Rectal smooth muscle tissue (tissue), 1 donor: ENCODE results near the gene CCDC201.

Experiments
- H3K27ac ChIP-seq: one replicate; pipeline ENCODE4 v1.7.0; 2013; ENCODE audit warnings: low read depth, low read length, inconsistent platforms
- H3K27me3 ChIP-seq: one replicate; pipeline ENCODE4 v1.7.0; 2013; ENCODE audit warnings: low read length; ENCODE audit not compliant: control insufficient read depth, insufficient read depth
- H3K36me3 ChIP-seq: one replicate; pipeline ENCODE4 v1.7.0; 2013; ENCODE audit warnings: low read length; ENCODE audit not compliant: control insufficient read depth, insufficient read depth
- H3K4me1 ChIP-seq: one replicate; pipeline ENCODE4 v1.7.0; 2013; ENCODE audit warnings: low read length; ENCODE audit not compliant: control insufficient read depth, insufficient read depth
- H3K4me3 ChIP-seq: one replicate; pipeline ENCODE4 v1.7.0; 2013; ENCODE audit warnings: low read length
- H3K9ac ChIP-seq: one replicate; pipeline ENCODE4 v1.7.0; 2013; ENCODE audit warnings: low read length

CCDC201 gene

DNA sequence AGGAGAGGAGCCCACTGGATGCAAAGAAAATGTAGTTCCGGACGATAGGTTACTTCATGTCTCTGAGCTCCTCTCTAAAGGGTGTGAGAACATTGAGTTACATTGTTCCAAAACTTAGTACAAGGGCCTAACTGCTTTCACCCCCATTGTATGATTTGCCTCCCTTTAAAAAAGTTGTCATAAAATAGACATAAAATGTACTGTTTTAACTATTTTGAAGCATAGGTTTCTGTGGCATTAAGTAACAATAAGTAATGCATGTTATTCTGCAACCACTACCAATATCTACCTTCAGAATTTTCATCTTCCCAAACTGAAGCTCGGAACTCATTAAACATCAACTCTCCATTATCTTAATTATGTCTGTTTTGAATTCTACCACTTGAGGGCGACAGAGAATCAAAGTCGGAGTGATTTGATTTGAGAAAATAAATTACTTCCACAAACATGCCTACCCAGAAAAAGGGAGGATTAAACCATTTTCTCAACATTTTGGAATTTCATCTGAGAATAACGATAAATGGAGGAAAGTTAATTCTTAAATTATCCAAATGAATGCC lies 18.1 kb upstream of the CCDC201 start:
- Histone ChIP-seq H3K9ac (no peak overlapping the region), H3K27me3 (peaks cover 12% of the 10 kb centered on the region), H3K4me1 (no peaks in the 10 kb centered on the region), H3K4me3 (no peak overlapping the region), H3K36me3 (no peaks in the 10 kb centered on the region), H3K27ac (no peak overlapping the region)

DNA sequence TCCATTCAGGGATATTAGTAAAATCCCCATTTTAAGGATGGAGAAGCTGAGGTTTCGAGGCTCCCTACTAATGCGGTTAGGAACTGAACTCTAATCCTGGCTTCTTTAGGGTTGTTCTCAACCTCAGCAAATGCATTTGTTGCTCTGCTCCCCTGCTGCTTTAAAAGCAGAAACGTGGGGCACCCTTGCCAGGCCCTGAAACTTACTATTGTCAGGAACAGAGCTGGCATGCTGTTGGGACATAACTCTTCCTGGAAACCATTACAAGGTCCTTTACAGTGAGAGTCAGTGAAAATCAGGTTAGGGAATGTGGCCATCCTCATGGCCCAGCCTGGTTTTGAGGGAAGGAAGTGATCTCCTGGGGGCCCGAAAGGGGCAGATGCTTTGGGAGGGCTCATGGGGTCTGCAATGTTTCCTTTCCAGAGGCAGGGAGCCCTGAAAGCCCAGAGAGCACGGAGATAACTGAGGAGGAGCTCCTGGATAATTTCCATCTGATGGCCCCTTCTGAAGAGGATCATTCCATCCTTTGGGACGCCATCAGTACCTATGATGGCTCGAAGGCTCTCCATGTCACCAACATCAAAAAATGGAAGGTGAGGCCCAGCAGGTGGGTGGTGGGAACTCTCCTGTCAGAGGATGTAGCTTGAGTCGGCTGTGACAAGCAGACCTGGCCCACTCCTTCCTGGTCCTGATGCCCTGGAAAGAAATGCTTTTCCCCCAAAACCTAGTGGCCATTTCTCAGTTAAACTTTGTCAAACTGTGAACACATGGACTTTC lies 17.4 kb upstream of the CCDC201 start:
- no peaks in the 10 kb centered on the region for H3K36me3 ChIP-seq
- no peak overlapping the region for H3K4me3 ChIP-seq
- H3K4me1 ChIP-seq = no peaks in the 10 kb centered on the region
- H3K27me3 ChIP-seq = peaks cover 12% of the 10 kb centered on the region
- no peak overlapping the region for H3K27ac ChIP-seq
- no peak overlapping the region for H3K9ac ChIP-seq

DNA sequence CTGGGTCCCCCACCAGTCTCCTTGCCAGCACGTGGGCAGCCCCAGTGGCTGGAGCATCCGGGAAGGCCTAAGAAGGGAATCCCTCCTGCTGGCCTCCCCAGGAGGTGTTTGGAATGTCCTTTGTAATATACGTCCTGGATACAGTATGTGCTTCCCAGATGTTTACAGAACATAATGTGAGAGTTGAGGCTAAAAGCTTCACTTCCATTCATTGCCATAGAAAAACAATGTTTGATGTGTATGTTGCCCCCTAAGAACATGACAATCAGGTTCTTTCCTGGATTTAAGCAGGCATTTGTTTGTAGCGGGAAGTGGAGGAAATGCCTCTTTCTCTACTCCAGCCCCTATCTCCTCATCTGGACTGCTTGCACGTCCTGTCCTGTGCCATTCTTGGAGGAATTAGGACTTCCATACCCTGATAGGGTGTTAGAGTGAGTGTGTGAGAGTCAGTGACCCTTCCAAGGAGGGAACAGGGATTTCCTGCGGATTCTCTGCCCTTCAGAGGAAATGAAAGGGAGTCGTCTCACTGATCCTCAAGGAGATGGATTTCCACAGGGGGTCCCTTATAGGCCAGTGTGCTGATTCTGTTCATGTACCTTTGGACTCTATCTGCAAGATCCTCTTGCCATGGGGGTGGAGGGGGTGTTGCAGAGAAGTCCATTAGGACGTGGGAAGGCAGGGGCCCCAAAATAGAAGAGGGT lies 16.6 kb upstream of the CCDC201 start:
- H3K27ac ChIP-seq = no peak overlapping the region
- H3K4me1 ChIP-seq = no peaks in the 10 kb centered on the region
- H3K36me3 ChIP-seq = no peaks in the 10 kb centered on the region
- H3K9ac ChIP-seq = no peak overlapping the region
- peaks cover 12% of the 10 kb centered on the region for H3K27me3 ChIP-seq
- no peak overlapping the region for H3K4me3 ChIP-seq

DNA sequence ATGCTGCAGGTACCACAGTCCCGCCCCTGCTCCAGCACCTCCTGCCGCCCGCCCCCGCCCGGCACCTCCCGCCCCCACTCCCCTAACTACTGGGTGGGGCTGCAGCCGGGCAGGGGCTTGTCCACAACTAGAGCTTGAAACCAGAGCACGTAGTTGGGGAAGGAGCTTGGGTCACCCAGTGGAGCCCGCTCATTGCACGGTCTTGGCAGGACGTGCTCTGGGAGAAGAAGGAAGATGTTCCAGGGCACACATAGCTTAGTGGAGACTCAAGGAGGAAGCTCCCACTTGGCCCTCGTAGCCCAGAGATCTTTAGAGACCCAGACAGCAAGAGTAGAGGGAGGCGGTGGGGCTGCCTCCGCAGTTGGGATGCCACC lies 16.1 kb upstream of the CCDC201 start:
- H3K4me1 ChIP-seq = no peaks in the 10 kb centered on the region
- H3K36me3 ChIP-seq = no peaks in the 10 kb centered on the region
- H3K27me3 ChIP-seq = peaks cover 12% of the 10 kb centered on the region
- H3K4me3 ChIP-seq = no peak overlapping the region
- H3K9ac ChIP-seq = no peak overlapping the region
- H3K27ac ChIP-seq = no peak overlapping the region

DNA sequence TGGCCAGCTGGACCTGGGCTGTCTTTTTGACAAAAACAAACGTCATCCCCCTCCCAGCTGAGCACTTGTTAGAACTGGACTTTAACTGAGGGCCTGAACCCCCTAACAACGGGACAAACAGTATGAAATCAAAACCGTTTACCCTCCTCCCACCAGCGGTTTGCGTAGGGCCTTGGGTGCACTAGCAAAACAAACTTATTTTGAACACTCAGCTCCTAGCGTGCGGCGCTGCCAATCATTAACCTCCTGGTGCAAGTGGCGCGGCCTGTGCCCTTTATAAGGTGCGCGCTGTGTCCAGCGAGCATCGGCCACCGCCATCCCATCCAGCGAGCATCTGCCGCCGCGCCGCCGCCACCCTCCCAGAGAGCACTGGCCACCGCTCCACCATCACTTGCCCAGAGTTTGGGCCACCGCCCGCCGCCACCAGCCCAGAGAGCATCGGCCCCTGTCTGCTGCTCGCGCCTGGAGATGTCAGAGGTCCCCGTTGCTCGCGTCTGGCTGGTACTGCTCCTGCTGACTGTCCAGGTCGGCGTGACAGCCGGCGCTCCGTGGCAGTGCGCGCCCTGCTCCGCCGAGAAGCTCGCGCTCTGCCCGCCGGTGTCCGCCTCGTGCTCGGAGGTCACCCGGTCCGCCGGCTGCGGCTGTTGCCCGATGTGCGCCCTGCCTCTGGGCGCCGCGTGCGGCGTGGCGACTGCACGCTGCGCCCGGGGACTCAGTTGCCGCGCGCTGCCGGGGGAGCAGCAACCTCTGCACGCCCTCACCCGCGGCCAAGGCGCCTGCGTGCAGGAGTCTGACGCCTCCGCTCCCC lies 15.5 kb upstream of the CCDC201 start, which contains the start of gene IGFBP1:
IGFBP1 (plus strand) TSS at position 304 of the 808 bp plus-strand sequence; CDS start at position 469, 165 bp downstream.
- Histone ChIP-seq H3K4me1 (no peaks in the 10 kb centered on the region), H3K27ac (no peak within 1 kb of the TSS)

DNA sequence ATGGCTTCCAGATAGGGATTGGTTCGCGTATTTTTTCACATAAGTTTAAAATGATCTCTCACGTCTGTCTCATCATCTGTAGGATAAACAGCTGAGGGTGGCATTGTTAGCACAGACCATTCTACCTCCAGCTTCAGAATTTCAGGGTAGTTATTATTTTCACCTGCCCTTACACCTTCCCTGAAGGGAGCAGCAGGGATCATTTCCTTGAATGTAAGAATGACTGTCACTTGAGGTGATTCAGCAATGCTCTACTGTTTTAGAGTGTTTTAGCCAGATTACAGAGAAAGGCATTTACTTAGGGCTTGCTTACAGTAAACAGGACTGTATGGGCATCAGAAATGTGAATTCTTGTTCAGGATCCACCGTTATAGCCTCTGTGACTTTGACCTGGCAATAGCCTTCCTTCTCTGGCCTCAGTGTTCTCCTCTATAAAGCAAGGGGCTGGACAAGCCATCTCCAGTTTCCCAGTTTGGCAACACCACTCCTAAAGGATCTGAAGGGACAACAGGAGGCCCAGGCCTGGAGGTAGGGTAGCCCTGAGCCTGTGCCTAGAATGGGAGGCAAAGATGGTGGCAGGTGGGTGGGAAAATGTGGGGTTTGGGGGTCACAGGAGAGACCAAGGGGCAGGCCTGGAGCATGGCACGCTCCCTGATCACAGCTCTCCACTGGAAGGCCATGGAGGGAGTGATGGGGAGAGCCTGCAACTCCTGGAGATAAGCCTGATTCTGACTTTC lies 14.2 kb upstream of the CCDC201 start:
- no peak overlapping the region for H3K9ac ChIP-seq
- no peak overlapping the region for H3K4me3 ChIP-seq
- no peak overlapping the region for H3K27ac ChIP-seq
- H3K36me3 ChIP-seq = no peaks in the 10 kb centered on the region
- H3K4me1 ChIP-seq = no peaks in the 10 kb centered on the region
- peaks cover 9% of the 10 kb centered on the region for H3K27me3 ChIP-seq

More for the DNA sequence above, 15.5 kb upstream of the CCDC201 start, which contains the start of gene IGFBP1:
- Histone ChIP-seq H3K36me3 (no peaks in the 10 kb centered on the region), H3K4me3 (peak within 1 kb of the TSS; percentile 48), H3K9ac (no peak within 1 kb of the TSS), H3K27me3 (peaks cover 9% of the 10 kb centered on the region)

DNA sequence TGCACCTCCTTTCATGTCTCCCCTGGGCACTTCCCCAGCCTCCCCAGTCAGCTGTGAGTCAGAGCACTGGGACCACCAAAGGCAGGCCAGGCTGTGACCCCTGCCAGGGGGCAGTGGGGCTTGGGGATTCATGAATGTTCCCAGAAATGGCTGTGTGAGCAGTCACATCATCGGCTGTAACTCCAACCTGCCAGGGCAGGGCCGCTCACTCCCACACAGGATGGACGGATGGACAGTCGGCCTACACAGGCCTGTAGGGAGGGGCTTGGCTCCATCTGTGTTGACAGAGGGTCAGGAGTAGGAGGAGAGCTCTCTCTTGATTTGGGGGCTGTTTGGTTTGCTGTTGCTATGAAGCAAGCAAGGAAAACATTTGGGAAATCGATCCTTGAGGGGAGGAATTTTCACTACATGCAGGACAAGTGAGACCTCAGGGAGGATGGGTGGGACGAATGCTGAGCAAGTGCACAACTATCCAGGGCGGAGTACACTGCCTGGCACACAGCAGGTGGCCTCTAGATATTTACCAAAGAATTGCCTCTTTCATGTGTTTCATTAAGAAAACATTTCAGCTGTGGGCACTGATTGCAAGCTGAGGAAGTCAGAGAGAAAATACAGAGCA lies 12.5 kb upstream of the CCDC201 start:
- Histone ChIP-seq H3K36me3 (no peaks in the 10 kb centered on the region), H3K4me1 (no peaks in the 10 kb centered on the region), H3K9ac (no peak overlapping the region), H3K27me3 (peaks cover 9% of the 10 kb centered on the region), H3K4me3 (no peak overlapping the region), H3K27ac (no peak overlapping the region)

DNA sequence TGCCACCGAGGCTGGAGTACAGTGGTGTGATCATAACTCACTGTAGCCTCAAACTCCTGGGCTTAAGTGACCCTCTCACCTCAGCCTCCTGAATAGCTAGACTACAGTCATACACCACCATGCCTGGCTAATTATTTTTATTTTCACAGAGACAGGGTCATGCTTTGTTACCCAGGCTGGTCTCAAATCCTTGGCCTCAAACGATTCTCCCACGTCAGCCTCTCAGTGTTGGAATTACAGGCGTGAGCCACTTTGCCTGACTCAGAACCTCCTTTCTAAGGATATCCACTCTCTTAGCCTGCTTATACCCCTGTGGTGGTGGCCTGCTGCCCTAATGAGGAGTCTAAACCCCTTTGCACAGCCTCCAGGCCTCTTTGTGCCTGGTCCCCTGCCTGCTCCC lies 11.3 kb upstream of the CCDC201 start:
- Histone ChIP-seq H3K4me1 (no peaks in the 10 kb centered on the region), H3K36me3 (no peaks in the 10 kb centered on the region), H3K27ac (no peak overlapping the region)

DNA sequence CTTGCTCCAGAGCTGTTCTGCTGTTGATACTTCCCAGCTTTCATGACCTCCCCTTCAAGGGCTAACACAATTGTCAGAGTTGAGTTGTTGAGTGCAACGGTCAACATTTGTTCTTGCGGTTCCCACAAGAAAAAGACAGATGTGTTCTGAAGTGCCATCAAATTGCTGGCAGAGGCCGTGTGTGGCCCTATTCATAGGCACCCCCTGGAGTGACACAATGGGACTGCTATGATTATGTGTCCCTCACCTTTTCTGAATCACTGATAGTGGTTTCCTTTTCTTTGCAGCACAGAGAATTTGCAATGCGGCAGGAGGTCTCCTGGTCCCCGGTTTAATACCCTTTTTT lies 9.6 kb upstream of the CCDC201 start:
- peaks cover 3% of the 10 kb centered on the region for H3K27me3 ChIP-seq
- H3K4me3 ChIP-seq = no peak overlapping the region
- no peaks in the 10 kb centered on the region for H3K4me1 ChIP-seq
- no peaks in the 10 kb centered on the region for H3K36me3 ChIP-seq
- H3K27ac ChIP-seq = no peak overlapping the region
- no peak overlapping the region for H3K9ac ChIP-seq

More for the DNA sequence above, 11.3 kb upstream of the CCDC201 start:
- peaks cover 9% of the 10 kb centered on the region for H3K27me3 ChIP-seq
- H3K9ac ChIP-seq = no peak overlapping the region
- H3K4me3 ChIP-seq = no peak overlapping the region

DNA sequence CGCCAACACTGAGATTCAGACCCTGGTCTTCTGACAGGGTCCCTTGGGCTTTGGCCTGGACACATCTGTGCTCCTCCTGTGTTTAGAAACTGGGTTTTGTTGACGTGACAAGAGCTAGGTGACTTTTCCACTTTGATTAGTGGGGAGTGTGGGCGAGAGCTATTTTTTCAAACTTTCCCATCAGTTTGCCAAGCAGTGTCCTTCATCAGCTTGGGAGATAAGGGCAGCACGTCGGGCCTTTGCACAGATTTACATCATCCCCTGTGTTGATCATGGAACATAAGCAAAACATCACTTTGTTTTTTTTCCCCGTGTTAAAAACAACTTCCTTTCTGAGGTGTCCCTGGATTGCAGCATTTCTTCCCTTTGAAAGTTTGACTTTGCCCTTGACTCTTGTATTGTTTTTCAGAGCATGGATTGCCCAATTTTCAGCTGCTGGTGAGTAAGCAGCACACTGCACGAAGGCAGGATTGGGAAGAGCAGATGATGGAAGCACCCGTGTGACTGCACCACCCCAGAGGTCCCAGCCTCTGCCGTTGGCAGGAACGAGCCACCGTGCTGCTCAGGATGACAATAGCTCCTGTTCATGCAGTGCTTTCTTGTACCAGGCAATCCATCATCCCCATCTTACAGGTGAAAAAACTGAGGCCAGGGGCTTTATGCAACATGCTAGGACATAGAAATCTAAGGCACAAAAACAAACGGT lies 9.0 kb upstream of the CCDC201 start:
- no peaks in the 10 kb centered on the region for H3K4me1 ChIP-seq
- no peaks in the 10 kb centered on the region for H3K36me3 ChIP-seq
- no peak overlapping the region for H3K4me3 ChIP-seq
- no peaks in the 10 kb centered on the region for H3K27me3 ChIP-seq
- H3K27ac ChIP-seq = no peak overlapping the region
- no peak overlapping the region for H3K9ac ChIP-seq

DNA sequence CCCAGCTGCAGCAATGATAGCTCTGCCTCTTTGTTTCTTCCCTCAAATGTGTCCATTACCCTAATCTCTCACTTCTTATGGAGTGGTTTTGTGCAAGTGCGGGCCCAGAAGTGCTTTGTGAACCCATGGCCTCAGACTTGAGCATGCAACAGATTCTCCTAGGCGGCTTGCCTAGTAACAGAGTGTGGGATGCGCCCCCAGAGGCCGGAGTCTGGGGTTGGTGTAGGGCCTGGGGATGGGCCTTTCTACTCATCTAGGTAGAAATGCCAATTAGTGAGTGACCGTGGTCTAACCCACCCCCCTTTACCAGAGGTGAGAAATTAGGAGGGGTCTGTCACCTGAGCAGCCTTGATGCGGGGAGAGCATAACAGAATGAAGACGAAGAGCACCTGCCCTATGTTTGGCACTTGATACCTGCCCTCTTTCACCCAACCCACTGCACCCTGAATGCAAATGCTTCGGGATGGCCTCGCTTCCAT lies 8.4 kb upstream of the CCDC201 start:
- H3K4me1 ChIP-seq = no peaks in the 10 kb centered on the region
- no peaks in the 10 kb centered on the region for H3K27me3 ChIP-seq
- H3K36me3 ChIP-seq = no peaks in the 10 kb centered on the region
- H3K9ac ChIP-seq = no peak overlapping the region
- H3K4me3 ChIP-seq = no peak overlapping the region
- no peak overlapping the region for H3K27ac ChIP-seq
